SU-DHL-6 (cell line): ENCODE results near the gene TNFRSF12A.

Experiments used
- EZH2phosphoT487 ChIP-seq: fragments of 200-600 bp; sonication (generic), shearing (Covaris generic); conservative IDR thresholded peaks from 2 replicates; pipeline ENCODE4 v1.6.1; 2018; ENCODE audit warnings: mild to moderate bottlenecking, antibody characterized with exemption, low read length, moderate library complexity, mixed read lengths
- TF ChIP-seq, protein P1 (sequence below): fragments of 200-600 bp; sonication (generic); IDR thresholded peaks from one replicate; pipeline ENCODE4 v1.5.1; 2017; ENCODE audit warnings: antibody characterized with exemption, mild to moderate bottlenecking, low read length, moderate library complexity; ENCODE audit not compliant: insufficient read depth, poor library complexity, severe bottlenecking

DNA sequence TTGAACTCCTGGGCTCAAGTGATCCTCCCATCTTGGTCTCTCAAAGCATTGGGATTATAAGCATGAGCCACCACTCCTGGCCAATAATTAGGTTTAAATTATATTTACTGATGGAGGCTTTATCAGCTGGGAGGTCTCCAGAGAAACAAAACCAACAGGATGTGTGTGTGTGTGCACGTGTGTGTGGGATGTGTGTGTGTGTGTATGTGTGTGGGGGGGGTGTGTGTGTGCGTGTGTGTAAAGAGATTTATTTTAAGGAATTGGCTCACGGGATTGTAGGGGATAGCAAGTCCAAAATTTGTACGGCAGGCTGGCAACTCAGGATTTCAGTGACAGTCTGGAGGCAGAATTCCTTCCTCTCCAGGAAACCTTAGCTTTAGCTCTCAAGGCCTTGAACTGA is 30.8 kb downstream of the TNFRSF12A start:
- TF ChIP-seq, protein P1, sequence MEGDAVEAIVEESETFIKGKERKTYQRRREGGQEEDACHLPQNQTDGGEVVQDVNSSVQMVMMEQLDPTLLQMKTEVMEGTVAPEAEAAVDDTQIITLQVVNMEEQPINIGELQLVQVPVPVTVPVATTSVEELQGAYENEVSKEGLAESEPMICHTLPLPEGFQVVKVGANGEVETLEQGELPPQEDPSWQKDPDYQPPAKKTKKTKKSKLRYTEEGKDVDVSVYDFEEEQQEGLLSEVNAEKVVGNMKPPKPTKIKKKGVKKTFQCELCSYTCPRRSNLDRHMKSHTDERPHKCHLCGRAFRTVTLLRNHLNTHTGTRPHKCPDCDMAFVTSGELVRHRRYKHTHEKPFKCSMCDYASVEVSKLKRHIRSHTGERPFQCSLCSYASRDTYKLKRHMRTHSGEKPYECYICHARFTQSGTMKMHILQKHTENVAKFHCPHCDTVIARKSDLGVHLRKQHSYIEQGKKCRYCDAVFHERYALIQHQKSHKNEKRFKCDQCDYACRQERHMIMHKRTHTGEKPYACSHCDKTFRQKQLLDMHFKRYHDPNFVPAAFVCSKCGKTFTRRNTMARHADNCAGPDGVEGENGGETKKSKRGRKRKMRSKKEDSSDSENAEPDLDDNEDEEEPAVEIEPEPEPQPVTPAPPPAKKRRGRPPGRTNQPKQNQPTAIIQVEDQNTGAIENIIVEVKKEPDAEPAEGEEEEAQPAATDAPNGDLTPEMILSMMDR, result no peak
- no peak for TF ChIP-seq EZH2phosphoT487
